HEK293T (cell line): Measurements from ENCODE around the gene TRIM61.

ENCODE experiments used
- ARNT ChIP-seq: fragments of 450-650 bp; IDR thresholded peaks from 2 replicates; pipeline ENCODE4 v1.6.1; 2017; ENCODE audit warnings: mild to moderate bottlenecking
- BHLHE40 ChIP-seq: fragments of 450-650 bp; IDR thresholded peaks from 2 replicates; pipeline ENCODE4 v1.6.1; 2016; ENCODE audit warnings: mild to moderate bottlenecking, moderate library complexity, borderline replicate concordance
- FOXA1 ChIP-seq: fragments of 450-650 bp; IDR thresholded peaks from 2 replicates; pipeline ENCODE4 v1.6.1; 2016; ENCODE audit warnings: mild to moderate bottlenecking
- FOXK2 ChIP-seq: fragments of 450-650 bp; IDR thresholded peaks from 2 replicates; pipeline ENCODE4 v1.6.1; 2016; ENCODE audit warnings: mild to moderate bottlenecking
- FOXM1 ChIP-seq: fragments of 450-650 bp; IDR thresholded peaks from 2 replicates; pipeline ENCODE4 v1.6.1; 2017; ENCODE audit warnings: mild to moderate bottlenecking, borderline replicate concordance
- NFRKB ChIP-seq: fragments of 450-650 bp; IDR thresholded peaks from 2 replicates; pipeline ENCODE4 v1.6.1; 2016; ENCODE audit warnings: mild to moderate bottlenecking, moderate library complexity
- PKNOX1 ChIP-seq: fragments of 450-650 bp; IDR thresholded peaks from 2 replicates; pipeline ENCODE4 v1.6.1; 2016
- SUZ12 ChIP-seq: fragments of 450-650 bp; IDR thresholded peaks from 2 replicates; pipeline ENCODE4 v1.6.1; 2016; ENCODE audit warnings: mild to moderate bottlenecking
- TARDBP ChIP-seq: fragments of 450-650 bp; IDR thresholded peaks from 2 replicates; pipeline ENCODE4 v1.6.1; 2016
- ZNF384 ChIP-seq: fragments of 450-650 bp; IDR thresholded peaks from 2 replicates; pipeline ENCODE4 v1.6.1; 2016

GRCh38 chr4:164931551-164932324 lies 45.7 kb downstream of the TRIM61 start:
- TF ChIP-seq FOXA1 (no peak), FOXM1 (no peak), SUZ12 (no peak), TARDBP (no peak), NFRKB (no peak), FOXK2 (no peak), PKNOX1 (no peak), ZNF384 (no peak), ARNT (no peak), BHLHE40 (no peak)
